ENCODE results near the gene FAM72A.
"Not testable (repeated sequence)": the region's sequence is repeated elsewhere in the genome, so short reads cannot be mapped to it uniquely, and the experiment has no call there.

FAM72A gene

GRCh38 chr1:206202789-206203363 is at the start of gene FAM72A:
FAM72A (minus strand) TSS chr1:206202839; CDS start chr1:206202025, 814 bp downstream.
- not testable (repeated sequence) for H3K27ac ChIP-seq

GRCh38 chr1:206250953-206251681 is 48.5 kb upstream of the FAM72A start:
- not testable (repeated sequence) for H3K27ac ChIP-seq

- H3K27ac ChIP-seq = not testable (repeated sequence)
These were observed 43.7 kb upstream of the FAM72A start for GRCh38 chr1:206246129-206246886.

- H3K27ac ChIP-seq = not testable (repeated sequence)
These were observed 42.8 kb upstream of the FAM72A start for GRCh38 chr1:206245479-206245878.

- not testable (repeated sequence) for H3K27ac ChIP-seq
These were observed 40.7 kb upstream of the FAM72A start for GRCh38 chr1:206243335-206243734.

- H3K27ac ChIP-seq = not testable (repeated sequence)
These were observed 37.6 kb upstream of the FAM72A start for GRCh38 chr1:206240288-206240687.

GRCh38 chr1:206235190-206235589 is 32.6 kb upstream of the FAM72A start:
- H3K27ac ChIP-seq = not testable (repeated sequence)

- not testable (repeated sequence) for H3K27ac ChIP-seq
These were observed 31.7 kb upstream of the FAM72A start for GRCh38 chr1:206234189-206234916.

GRCh38 chr1:206232970-206233645 is 30.5 kb upstream of the FAM72A start:
- H3K27ac ChIP-seq = not testable (repeated sequence)

GRCh38 chr1:206231989-206232388 is 29.4 kb upstream of the FAM72A start:
- H3K27ac ChIP-seq = not testable (repeated sequence)

GRCh38 chr1:206229286-206229685 is 26.6 kb upstream of the FAM72A start:
- not testable (repeated sequence) for H3K27ac ChIP-seq

GRCh38 chr1:206226886-206227285 is 24.2 kb upstream of the FAM72A start:
- not testable (repeated sequence) for H3K27ac ChIP-seq

- H3K27ac ChIP-seq = not testable (repeated sequence)
These were observed 22.7 kb upstream of the FAM72A start for GRCh38 chr1:206225386-206225785.

- not testable (repeated sequence) for H3K27ac ChIP-seq
These were observed 21.6 kb upstream of the FAM72A start for GRCh38 chr1:206224190-206224776.

- not testable (repeated sequence) for H3K27ac ChIP-seq
These were observed 18.9 kb upstream of the FAM72A start for GRCh38 chr1:206221585-206221984.

GRCh38 chr1:206220332-206221000 is 17.8 kb upstream of the FAM72A start:
- not testable (repeated sequence) for H3K27ac ChIP-seq

- not testable (repeated sequence) for H3K27ac ChIP-seq
These were observed 17.1 kb upstream of the FAM72A start for GRCh38 chr1:206219514-206220331.

GRCh38 chr1:206218765-206219164 is 16.1 kb upstream of the FAM72A start:
- not testable (repeated sequence) for H3K27ac ChIP-seq

GRCh38 chr1:206218285-206218684 is 15.6 kb upstream of the FAM72A start:
- not testable (repeated sequence) for H3K27ac ChIP-seq
